Sigmoid colon (tissue), 4 donors: ENCODE results near the gene NRP1.

Experiments used
- CTCF ChIP-seq, 4 experiments: fragments of 450-650 bp in 3 of 4; fragments of 200-600 bp in 1 of 4; IDR thresholded peaks; one replicate each; pipeline ENCODE4 v1.5.1; 2016 to 2019; ENCODE audit warnings: antibody characterized with exemption in 4 of 4, mild to moderate bottlenecking in 3 of 4, moderate library complexity in 2 of 4
- EP300 ChIP-seq, 4 donors: sonication (generic); formaldehyde crosslinking; IDR thresholded peaks; one replicate each; pipeline ENCODE4 v1.6.1; 2017; ENCODE audit warnings: antibody characterized with exemption in 4 of 4
- POLR2A ChIP-seq, 2 donors: fragments of 450-650 bp; IDR thresholded peaks; one replicate each; pipeline ENCODE4 v1.6.1; 2016; ENCODE audit warnings: antibody characterized with exemption in 2 of 2, mild to moderate bottlenecking in 2 of 2, moderate library complexity in 2 of 2

- TF ChIP-seq POLR2A (IDR thresholded peaks at IDR 0.05) (no peak), CTCF (IDR thresholded peaks at IDR 0.05) (no peak), EP300 (IDR thresholded peaks at IDR 0.05) (no peak)
Measured at GRCh38 chr10:33146189-33147012, 188.1 kb downstream of the NRP1 start.
